HepG2 (cell line): Measurements from ENCODE around the gene NISCH. TPM values are rescaled to one million over a fixed set of nuclear protein-coding genes. Genes with fewer than 3 reads are reported as not detected.

Source experiments
- CCDC6 ChIP-seq: sonication (generic); formaldehyde crosslinking; IDR thresholded peaks from 2 replicates; pipeline ENCODE4 v1.8.1; 2022; ENCODE audit warnings: mild to moderate bottlenecking, missing genetic modification reagents, moderate library complexity
- CENPT ChIP-seq: sonication (generic); formaldehyde crosslinking; IDR thresholded peaks from 2 replicates; pipeline ENCODE4 v1.8.0; 2022; ENCODE audit warnings: low read depth, mild to moderate bottlenecking, moderate library complexity, missing genetic modification reagents
- FOXK2 ChIP-seq: fragments of 450-650 bp; IDR thresholded peaks from 2 replicates; pipeline ENCODE4 v1.6.1; 2016
- FOXP1 ChIP-seq, 2 experiments: fragments of 450-650 bp in 1 of 2; IDR thresholded peaks; 2 replicates each; pipeline ENCODE4 v1.6.1; 2017 to 2018; ENCODE audit warnings: antibody characterized with exemption in 1 of 2
- IKZF1 ChIP-seq: fragments of 450-650 bp; IDR thresholded peaks from 2 replicates; pipeline ENCODE4 v1.7.1; 2016
- KDM1A ChIP-seq: IDR thresholded peaks from 2 replicates; pipeline ENCODE4 v1.6.1; 2016; ENCODE audit warnings: missing compliant biosample characterization
- MAF1 ChIP-seq: sonication (generic); formaldehyde crosslinking; IDR thresholded peaks from 2 replicates; pipeline ENCODE4 v1.5.0; 2020; ENCODE audit warnings: missing genetic modification reagents, borderline replicate concordance
- MTA1 ChIP-seq: sonication (generic); formaldehyde crosslinking; IDR thresholded peaks from 2 replicates; pipeline ENCODE4 v1.4.0; 2020; ENCODE audit warnings: missing genetic modification reagents, mild to moderate bottlenecking, borderline replicate concordance
- NR2C2 ChIP-seq: sonication (generic); formaldehyde crosslinking; IDR thresholded peaks from 2 replicates; pipeline ENCODE4 v1.4.0; 2020; ENCODE audit warnings: missing genetic modification reagents, mild to moderate bottlenecking, moderate library complexity, borderline replicate concordance
- NR2F1 ChIP-seq, 2 experiments: fragments of 450-650 bp in 1 of 2; formaldehyde crosslinking in 1 of 2; IDR thresholded peaks; 2 replicates each; pipeline versions ENCODE4 v1.5.0 to v1.6.1; 2016 to 2020; ENCODE audit warnings: mild to moderate bottlenecking in 1 of 2, missing compliant biosample characterization in 1 of 2, missing genetic modification reagents in 1 of 2, moderate library complexity in 1 of 2
- PREB ChIP-seq: sonication (generic); formaldehyde crosslinking; IDR thresholded peaks from 2 replicates; pipeline ENCODE4 v1.4.0; 2020; ENCODE audit warnings: missing genetic modification reagents
- SOX6 ChIP-seq, 2 experiments: fragments of 450-650 bp in 1 of 2; sonication (generic) in 1 of 2; formaldehyde crosslinking in 1 of 2; IDR thresholded peaks; 2 replicates each; pipeline versions ENCODE4 v1.4.0 to v1.6.1; 2017 to 2020; ENCODE audit warnings: antibody characterized with exemption in 1 of 2, mild to moderate bottlenecking in 1 of 2, missing genetic modification reagents in 1 of 2
- SP5 ChIP-seq: IDR thresholded peaks from 2 replicates; pipeline ENCODE4 v1.6.1; 2016; ENCODE audit warnings: low read depth, borderline replicate concordance
- STAT6 ChIP-seq: sonication (generic); formaldehyde crosslinking; IDR thresholded peaks from 2 replicates; pipeline ENCODE4 v1.4.0; 2020; ENCODE audit warnings: missing genetic modification reagents, mild to moderate bottlenecking, borderline replicate concordance
- TAF1 ChIP-seq: sonication (generic); formaldehyde crosslinking; IDR thresholded peaks from 2 replicates; pipeline ENCODE4 v1.4.0; 2020; ENCODE audit warnings: missing genetic modification reagents
- TOPORS ChIP-seq: sonication (generic); formaldehyde crosslinking; IDR thresholded peaks from 2 replicates; pipeline ENCODE4 v1.8.0; 2023; ENCODE audit warnings: mild to moderate bottlenecking, missing genetic modification reagents
- USF2 ChIP-seq, 2 experiments: sonication (generic) in 1 of 2; formaldehyde crosslinking in 1 of 2; IDR thresholded peaks; 2 replicates each; pipeline versions ENCODE4 v1.5.1 to v1.6.1; 2011 to 2020; ENCODE audit warnings: borderline replicate concordance in 1 of 2, low read depth in 1 of 2, low read length in 1 of 2, mild to moderate bottlenecking in 1 of 2, missing genetic modification reagents in 1 of 2, moderate library complexity in 1 of 2
- ZFP1 ChIP-seq: IDR thresholded peaks from 2 replicates; pipeline ENCODE4 v1.6.1; 2016
- ZFP37 ChIP-seq: sonication (generic); formaldehyde crosslinking; IDR thresholded peaks from 2 replicates; pipeline ENCODE4 v1.4.0; 2020; ENCODE audit warnings: missing genetic modification reagents, borderline replicate concordance
- ZKSCAN5 ChIP-seq: sonication (generic); formaldehyde crosslinking; IDR thresholded peaks from 2 replicates; pipeline ENCODE4 v1.5.1; 2020; ENCODE audit warnings: mild to moderate bottlenecking, missing genetic modification reagents
- ZNF703 ChIP-seq: sonication (generic); formaldehyde crosslinking; IDR thresholded peaks from 2 replicates; pipeline ENCODE4 v1.5.1; 2020; ENCODE audit warnings: missing genetic modification reagents, mild to moderate bottlenecking, moderate library complexity, borderline replicate concordance
- ZNF776 ChIP-seq: sonication (generic); formaldehyde crosslinking; IDR thresholded peaks from 2 replicates; pipeline ENCODE4 v1.4.0; 2020; ENCODE audit warnings: mild to moderate bottlenecking, missing genetic modification reagents
- polyA plus RNA-seq, 8 experiments: library from polyadenylated mRNA; depleted of rRNA in 3 of 8; stranded (reverse) in 7 of 8; unstranded in 1 of 8; fragments of >200 nt; fragmentation: Illumina TruSeq in 4 of 8; extraction: Trizol in 4 of 8; gene quantifications; 2 replicates each; pipeline versions ENCODE4 v1.2.1 to v1.2.3, GENCODE V29; 2011 to 2016; ENCODE audit warnings: low read depth in 4 of 8, missing spikeins in 1 of 8, mixed read lengths in 1 of 8; ENCODE audit not compliant: insufficient read depth in 1 of 8
- total RNA-seq, 5 experiments: library from RNA; depleted of rRNA; stranded (reverse); fragments of >200 nt; fragmentation: Illumina TruSeq; extraction: Trizol; gene quantifications; 2 replicates each; pipeline ENCODE4 v1.2.3, GENCODE V29; 2016; ENCODE audit warnings: low read depth in 1 of 5

NISCH gene
- total and polyA plus RNA-seq, 2 of the 13 experiments (the other 11 are each of a cell fraction or from before 2014, with no cell fraction given): 27.0 to 47.6 TPM

GRCh38 chr3:52451237-52452083 is 3.9 kb upstream of the NISCH start (continued):
- TF ChIP-seq USF2 (IDR thresholded peaks at IDR 0.05; ENCODE audit: low read depth, low read length) (peak; percentile 74), USF2 (CRISPR knock-in tag; IDR thresholded peaks at IDR 0.05; ENCODE audit: borderline replicate concordance) (peak; percentile 73; the same call in 1 of the 2 replicates), ZFP1 (CRISPR knock-in tag) (no peak), ZNF703 (CRISPR knock-in tag) (no peak), ZKSCAN5 (CRISPR knock-in tag) (no peak), SOX6 (IDR thresholded peaks at IDR 0.05) (no peak), SOX6 (CRISPR knock-in tag; IDR thresholded peaks at IDR 0.05) (peak; percentile 59), KDM1A (CRISPR knock-in tag) (0 out of 2 replicates have a peak, but pooled peaks have one; percentile 35), ZFP37 (CRISPR knock-in tag) (no peak), TAF1 (CRISPR knock-in tag) (no peak), MTA1 (0 out of 2 replicates have a peak, but pooled peaks have one; percentile 21), MAF1 (CRISPR knock-in tag) (no peak), STAT6 (CRISPR knock-in tag) (no peak), TOPORS (CRISPR knock-in tag) (no peak), IKZF1 (no peak), FOXP1 (IDR thresholded peaks at IDR 0.05) (no peak), FOXP1 (CRISPR knock-in tag; IDR thresholded peaks at IDR 0.05) (no peak), PREB (no peak), FOXK2 (no peak), SP5 (peak; percentile 38; the same call in 1 of the 2 replicates), NR2F1 (CRISPR knock-in tag; IDR thresholded peaks at IDR 0.05) (peak; percentile 76 to 89; a peak in 3 of 4 replicates), CENPT (CRISPR knock-in tag) (no peak), NR2C2 (peak; percentile 97), ZNF776 (CRISPR knock-in tag) (no peak), CCDC6 (CRISPR knock-in tag) (no peak)
